Neural progenitor cell (in vitro differentiated cells): ENCODE results near the gene MS4A18. TPM values are rescaled to one million over a fixed set of nuclear protein-coding genes. Genes with fewer than 3 reads are reported as not detected.

Experiments
- DNase-seq: peaks from one replicate; pipeline ENCODE4 v3.0.0-alpha.2; 2016; ENCODE audit warnings: low spot score
- H2AFZ ChIP-seq: fragments of 200-600 bp; sonication (generic); replicated peaks from 2 replicates; pipeline ENCODE4 v1.6.1; 2016; ENCODE audit warnings: antibody characterized with exemption
- H3F3A ChIP-seq: fragments of 200-600 bp; sonication (generic); 2 replicates; pipeline ENCODE4 v1.6.1; 2016; ENCODE audit warnings: antibody characterized with exemption, low read depth
- H3K27ac ChIP-seq: fragments of 200-600 bp; sonication (generic); 2 replicates; pipeline ENCODE4 v1.5.1; 2016; ENCODE audit warnings: mild to moderate bottlenecking
- H3K27me3 ChIP-seq: fragments of 200-600 bp; sonication (generic); 2 replicates; pipeline ENCODE4 v1.6.1; 2016; ENCODE audit warnings: mild to moderate bottlenecking, moderate library complexity
- H3K36me3 ChIP-seq: fragments of 200-600 bp; sonication (generic); 2 replicates; pipeline ENCODE4 v1.5.1; 2016
- H3K4me1 ChIP-seq: fragments of 200-600 bp; sonication (generic); 2 replicates; pipeline ENCODE4 v1.6.1; 2016; ENCODE audit warnings: mixed run types
- H3K4me2 ChIP-seq: fragments of 200-600 bp; sonication (generic); 2 replicates; pipeline ENCODE4 v1.6.1; 2016
- H3K4me3 ChIP-seq: fragments of 200-600 bp; sonication (generic); 2 replicates; pipeline ENCODE4 v1.5.1; 2016
- H3K79me2 ChIP-seq: fragments of 200-600 bp; sonication (generic); 2 replicates; pipeline ENCODE4 v1.6.1; 2016; ENCODE audit warnings: low read depth
- H3K9ac ChIP-seq: fragments of 200-600 bp; sonication (generic); 2 replicates; pipeline ENCODE4 v1.6.1; 2016
- H3K9me3 ChIP-seq: fragments of 200-600 bp; sonication (generic); 2 replicates; pipeline ENCODE4 v1.5.1; 2016; ENCODE audit warnings: low read depth
- H4K20me1 ChIP-seq: fragments of 200-600 bp; sonication (generic); 2 replicates; pipeline ENCODE4 v1.6.1; 2016; ENCODE audit warnings: low read depth
- H3K27ac Mint-ChIP-seq: 3 replicates; pipeline ENCODE4 v1.8.0; 2021; ENCODE audit warnings: mixed read lengths
- H3K27me3 Mint-ChIP-seq: 2 replicates; pipeline ENCODE4 v1.8.0; 2022; ENCODE audit warnings: low read depth, mild to moderate bottlenecking, inconsistent platforms, moderate library complexity, mixed read lengths; ENCODE audit not compliant: insufficient read depth
- H3K36me3 Mint-ChIP-seq: 3 replicates; pipeline ENCODE4 v1.8.0; 2021; ENCODE audit warnings: mixed read lengths
- H3K4me1 Mint-ChIP-seq: 3 replicates; pipeline ENCODE4 v1.8.0; 2021; ENCODE audit warnings: mixed read lengths
- H3K4me3 Mint-ChIP-seq: 3 replicates; pipeline ENCODE4 v1.8.0; 2021; ENCODE audit warnings: mild to moderate bottlenecking, moderate library complexity, mixed read lengths
- H3K9me3 Mint-ChIP-seq: 3 replicates; pipeline ENCODE4 v1.8.0; 2020; ENCODE audit warnings: mixed read lengths
- CTCF ChIP-seq: fragments of 200-600 bp; sonication (generic); IDR thresholded peaks from 2 replicates; pipeline ENCODE4 v1.5.1; 2017; ENCODE audit warnings: antibody characterized with exemption, mild to moderate bottlenecking
- EZH2 ChIP-seq: fragments of 200-600 bp; sonication (generic); IDR thresholded peaks from 2 replicates; pipeline ENCODE4 v1.6.1; 2017; ENCODE audit warnings: antibody characterized with exemption, mild to moderate bottlenecking, moderate library complexity
- EZH2phosphoT487 ChIP-seq: fragments of 200-600 bp; sonication (generic); IDR thresholded peaks from 2 replicates; pipeline ENCODE4 v1.6.1; 2017; ENCODE audit warnings: antibody characterized with exemption
- total RNA-seq: library from RNA; depleted of rRNA; stranded (reverse); fragments of >200 nt; gene quantifications from 2 replicates; pipeline ENCODE4 v1.2.3, GENCODE V29; 2015; ENCODE audit warnings: low replicate concordance

The MS4A18 gene
- total RNA-seq, 1 donor from 2014 or later = not detected

DNA sequence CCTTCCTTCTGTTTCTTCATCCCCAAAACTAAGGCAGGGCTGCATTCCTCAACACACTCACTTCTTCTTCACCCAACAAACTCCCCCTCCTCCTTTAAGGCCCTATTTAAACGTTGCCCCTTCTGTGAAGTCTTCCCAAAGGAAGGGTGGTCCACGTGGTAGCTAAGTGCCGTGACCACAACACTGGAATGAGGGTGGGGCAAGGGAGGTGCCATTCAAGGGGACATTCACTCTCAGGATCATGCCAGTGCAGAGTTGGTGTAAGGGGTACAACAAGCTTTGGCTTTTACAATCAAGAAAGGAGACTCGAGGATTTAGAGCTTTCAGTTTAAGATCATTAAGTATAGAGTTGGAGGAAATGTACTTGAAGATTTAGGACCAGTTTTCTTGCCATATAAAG lies 52.6 kb downstream of the MS4A18 start:
- TF ChIP-seq CTCF (no peak), EZH2phosphoT487 (no peak), EZH2 (no peak)
- H3K9me3 Mint-ChIP-seq = no peaks in the 10 kb centered on the region
- H3K27me3 ChIP-seq = no peaks in the 10 kb centered on the region
- no peak overlapping the region for H3K27ac ChIP-seq
- no peaks in the 10 kb centered on the region for H3K4me1 ChIP-seq
- H3K27me3 Mint-ChIP-seq = peaks cover 6% of the 10 kb centered on the region
- no peak overlapping the region for H2AFZ ChIP-seq
- no peaks in the 10 kb centered on the region for H3F3A ChIP-seq
- no peaks in the 10 kb centered on the region for H3K9me3 ChIP-seq
- no peak overlapping the region for H3K4me3 ChIP-seq
- H3K4me2 ChIP-seq = no peak overlapping the region
- H3K4me3 Mint-ChIP-seq = peak overlapping the region; percentile 48
- no peak overlapping the region for H3K27ac Mint-ChIP-seq
- H3K36me3 ChIP-seq = no peaks in the 10 kb centered on the region
- no peaks in the 10 kb centered on the region for H4K20me1 ChIP-seq
- no peaks in the 10 kb centered on the region for H3K79me2 ChIP-seq
- H3K9ac ChIP-seq = no peak overlapping the region
- H3K36me3 Mint-ChIP-seq = no peaks in the 10 kb centered on the region
- peaks cover 10% of the 10 kb centered on the region for H3K4me1 Mint-ChIP-seq
- DNase-seq = no peak

GRCh38 chr11:60777572-60777971 lies 53.1 kb downstream of the MS4A18 start:
- no peaks in the 10 kb centered on the region for H3K36me3 Mint-ChIP-seq
- no peak overlapping the region for H3K27ac Mint-ChIP-seq
- Histone ChIP-seq H4K20me1 (no peaks in the 10 kb centered on the region), H3K9ac (no peak overlapping the region), H3F3A (no peaks in the 10 kb centered on the region), H3K4me2 (no peak overlapping the region), H3K27me3 (no peaks in the 10 kb centered on the region), H3K9me3 (no peaks in the 10 kb centered on the region), H3K79me2 (no peaks in the 10 kb centered on the region), H3K4me3 (no peak overlapping the region), H3K27ac (no peak overlapping the region), H2AFZ (no peak overlapping the region), H3K36me3 (no peaks in the 10 kb centered on the region), H3K4me1 (no peaks in the 10 kb centered on the region)
- TF ChIP-seq EZH2 = no peak
- no peak for TF ChIP-seq EZH2phosphoT487
- no peak for TF ChIP-seq CTCF
- no peaks in the 10 kb centered on the region for H3K9me3 Mint-ChIP-seq
- peaks cover 6% of the 10 kb centered on the region for H3K27me3 Mint-ChIP-seq
- DNase-seq = no peak
- H3K4me1 Mint-ChIP-seq = peaks cover 10% of the 10 kb centered on the region
- H3K4me3 Mint-ChIP-seq = no peak overlapping the region

DNA sequence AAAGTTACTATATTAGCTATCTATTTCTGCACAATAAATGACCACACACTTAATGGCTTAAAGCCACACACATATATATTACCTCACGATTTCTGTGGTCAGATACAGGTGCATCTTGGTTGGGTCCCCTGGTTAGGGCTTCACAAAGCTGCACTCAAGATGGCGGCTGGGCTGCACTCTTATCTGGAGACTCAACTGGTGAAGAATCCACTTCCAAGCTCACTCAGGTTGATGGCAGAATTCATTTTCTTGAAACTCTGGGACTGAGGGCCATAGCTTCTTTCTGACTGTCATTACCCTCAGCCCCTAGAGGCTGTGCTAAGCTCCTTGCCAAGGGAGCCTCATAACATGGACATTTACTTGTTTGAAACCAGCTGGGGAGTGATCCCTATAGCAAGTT lies 55.5 kb downstream of the MS4A18 start:
- Mint-ChIP-seq H3K9me3 (no peaks in the 10 kb centered on the region), H3K4me3 (no peak overlapping the region), H3K36me3 (no peaks in the 10 kb centered on the region), H3K27me3 (peaks cover 6% of the 10 kb centered on the region), H3K4me1 (peaks cover 15% of the 10 kb centered on the region), H3K27ac (no peak overlapping the region)
- no peaks in the 10 kb centered on the region for H3K36me3 ChIP-seq
- no peaks in the 10 kb centered on the region for H3K4me1 ChIP-seq
- no peaks in the 10 kb centered on the region for H3K79me2 ChIP-seq
- H3F3A ChIP-seq = no peaks in the 10 kb centered on the region
- H2AFZ ChIP-seq = no peak overlapping the region
- no peaks in the 10 kb centered on the region for H3K27me3 ChIP-seq
- no peak overlapping the region for H3K4me2 ChIP-seq
- no peak for DNase-seq
- no peaks in the 10 kb centered on the region for H3K9me3 ChIP-seq
- no peak overlapping the region for H3K4me3 ChIP-seq
- H3K27ac ChIP-seq = no peak overlapping the region
- no peak overlapping the region for H3K9ac ChIP-seq
- TF ChIP-seq EZH2phosphoT487 (no peak), EZH2 (no peak), CTCF (no peak)
- no peaks in the 10 kb centered on the region for H4K20me1 ChIP-seq
